HG03045 (cell line): ENCODE measurements around the gene SLC44A4.
"Not testable (repeated sequence)": the region's sequence is repeated elsewhere in the genome, so short reads cannot be mapped to it uniquely, and the experiment has no call there.

Source experiments
- ATAC-seq: cut with Tn5 transposase; IDR thresholded peaks from one replicate; pipeline ENCODE4 v1.9.1; 2021; ENCODE audit warnings: mild to moderate bottlenecking, moderate library complexity; ENCODE audit not compliant: unreplicated experiment

The SLC44A4 gene

DNA sequence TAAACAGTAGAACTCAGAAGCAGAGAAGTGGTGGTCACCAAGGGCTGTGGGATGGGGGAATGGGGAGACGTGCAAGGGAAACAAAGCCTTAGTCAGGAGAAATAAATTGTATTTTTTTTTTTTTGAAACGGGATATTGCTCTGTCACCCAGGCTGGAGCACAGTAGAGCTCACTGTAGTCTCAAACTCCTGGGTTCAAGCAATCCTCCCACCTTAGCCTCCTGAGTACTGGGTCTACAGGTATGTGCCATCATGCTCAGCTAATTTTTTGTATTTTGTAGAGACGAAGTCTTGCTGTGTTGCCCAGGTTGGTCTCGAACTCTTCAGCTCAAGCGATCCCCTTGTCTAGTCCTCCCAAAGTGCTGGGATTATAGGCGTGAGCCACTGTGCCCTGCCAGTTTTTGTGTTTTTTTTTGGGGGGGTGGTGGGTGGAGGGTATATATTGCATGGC, 47.9 kb downstream of the SLC44A4 start:
- no peak for ATAC-seq

DNA sequence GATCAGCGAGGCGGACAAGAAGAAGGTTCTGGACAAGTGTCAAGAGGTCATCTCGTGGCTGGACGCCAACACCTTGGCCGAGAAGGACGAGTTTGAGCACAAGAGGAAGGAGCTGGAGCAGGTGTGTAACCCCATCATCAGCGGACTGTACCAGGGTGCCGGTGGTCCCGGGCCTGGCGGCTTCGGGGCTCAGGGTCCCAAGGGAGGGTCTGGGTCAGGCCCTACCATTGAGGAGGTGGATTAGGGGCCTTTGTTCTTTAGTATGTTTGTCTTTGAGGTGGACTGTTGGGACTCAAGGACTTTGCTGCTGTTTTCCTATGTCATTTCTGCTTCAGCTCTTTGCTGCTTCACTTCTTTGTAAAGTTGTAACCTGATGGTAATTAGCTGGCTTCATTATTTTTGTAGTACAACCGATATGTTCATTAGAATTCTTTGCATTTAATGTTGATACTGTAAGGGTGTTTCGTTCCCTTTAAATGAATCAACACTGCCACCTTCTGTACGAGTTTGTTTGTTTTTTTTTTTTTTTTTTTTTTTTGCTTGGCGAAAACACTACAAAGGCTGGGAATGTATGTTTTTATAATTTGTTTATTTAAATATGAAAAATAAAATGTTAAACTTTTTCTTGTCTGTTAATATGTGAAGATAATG, 49.0 kb downstream of the SLC44A4 start:
- no peak for ATAC-seq

DNA sequence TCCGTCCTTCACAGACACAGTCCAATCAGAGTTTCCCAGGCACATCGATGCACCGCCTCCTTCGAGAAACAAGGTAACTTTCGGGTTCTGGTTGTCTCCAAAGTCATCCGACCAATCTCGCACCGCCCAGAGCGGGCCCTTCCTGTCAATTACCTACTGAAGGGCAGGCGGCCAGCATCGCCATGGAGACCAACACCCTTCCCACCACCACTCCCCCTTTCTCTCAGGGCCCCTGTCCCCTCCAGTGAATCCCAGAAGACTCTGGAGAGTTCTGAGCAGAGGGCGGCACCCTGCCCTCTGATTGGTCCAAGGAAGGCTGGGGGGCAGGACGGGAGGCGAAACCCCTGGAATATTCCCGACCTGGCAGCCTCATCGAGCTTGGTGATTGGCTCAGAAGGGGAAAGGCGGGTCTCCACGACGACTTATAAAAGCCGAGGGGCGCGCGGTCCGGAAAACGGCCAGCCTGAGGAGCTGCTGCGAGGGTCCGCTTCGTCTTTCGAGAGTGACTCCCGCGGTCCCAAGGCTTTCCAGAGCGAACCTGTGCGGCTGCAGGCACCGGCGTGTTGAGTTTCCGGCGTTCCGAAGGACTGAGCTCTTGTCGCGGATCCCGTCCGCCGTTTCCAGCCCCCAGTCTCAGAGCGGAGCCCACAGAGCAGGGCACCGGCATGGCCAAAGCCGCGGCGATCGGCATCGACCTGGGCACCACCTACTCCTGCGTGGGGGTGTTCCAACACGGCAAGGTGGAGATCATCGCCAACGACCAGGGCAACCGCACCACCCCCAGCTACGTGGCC, 51.3 kb downstream of the SLC44A4 start, which contains the start of gene HSPA1B:
Gene HSPA1B, plus strand, starts transcription at position 453 of the 794 bp plus-strand sequence. Its CDS starts 213 bp downstream, at position 666.
- peak; percentile 63 for ATAC-seq

DNA sequence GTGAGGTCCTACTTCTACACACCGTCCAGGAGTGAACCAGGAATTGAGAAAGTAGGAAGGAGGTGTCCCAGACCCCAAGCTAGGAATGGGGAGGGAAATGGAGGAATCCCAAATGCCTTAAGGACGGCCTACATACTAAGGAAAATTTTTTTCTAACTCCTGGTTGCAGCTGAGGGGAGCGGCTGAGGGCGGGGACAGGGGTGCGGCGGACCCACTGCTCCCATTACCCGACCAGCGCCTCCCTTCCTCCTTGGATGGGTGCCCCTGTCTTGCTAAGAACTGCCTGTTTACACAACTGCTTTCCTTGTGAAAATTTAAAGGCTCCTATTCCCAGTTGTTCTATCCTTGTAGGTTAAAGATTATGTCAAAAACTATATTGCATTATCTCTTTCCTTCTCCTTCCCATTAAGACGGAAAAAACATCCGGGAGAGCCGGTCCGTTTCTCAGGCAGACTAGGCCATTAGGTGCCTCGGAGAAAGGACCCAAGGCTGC, 52.0 kb downstream of the SLC44A4 start:
- no peak for ATAC-seq

DNA sequence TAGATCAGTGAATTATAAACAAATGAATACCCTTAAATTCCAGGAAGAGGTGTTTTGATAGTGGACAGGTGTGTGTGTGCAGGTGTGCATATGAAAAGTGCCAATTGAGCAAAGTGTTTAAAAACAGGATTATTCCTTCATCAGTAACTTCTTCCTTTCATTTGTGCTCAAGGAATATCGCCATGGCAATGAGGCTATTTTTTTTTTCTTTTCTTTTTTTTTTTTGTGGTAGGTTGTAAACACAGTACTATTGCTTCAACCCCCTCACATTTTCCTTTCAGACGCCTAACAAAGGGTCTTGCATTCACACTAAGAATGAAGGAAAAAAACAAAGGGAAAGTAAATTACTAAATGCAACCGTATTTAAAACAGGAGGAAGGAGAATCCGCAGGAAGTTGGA, 53.2 kb downstream of the SLC44A4 start:
- no peak for ATAC-seq

DNA sequence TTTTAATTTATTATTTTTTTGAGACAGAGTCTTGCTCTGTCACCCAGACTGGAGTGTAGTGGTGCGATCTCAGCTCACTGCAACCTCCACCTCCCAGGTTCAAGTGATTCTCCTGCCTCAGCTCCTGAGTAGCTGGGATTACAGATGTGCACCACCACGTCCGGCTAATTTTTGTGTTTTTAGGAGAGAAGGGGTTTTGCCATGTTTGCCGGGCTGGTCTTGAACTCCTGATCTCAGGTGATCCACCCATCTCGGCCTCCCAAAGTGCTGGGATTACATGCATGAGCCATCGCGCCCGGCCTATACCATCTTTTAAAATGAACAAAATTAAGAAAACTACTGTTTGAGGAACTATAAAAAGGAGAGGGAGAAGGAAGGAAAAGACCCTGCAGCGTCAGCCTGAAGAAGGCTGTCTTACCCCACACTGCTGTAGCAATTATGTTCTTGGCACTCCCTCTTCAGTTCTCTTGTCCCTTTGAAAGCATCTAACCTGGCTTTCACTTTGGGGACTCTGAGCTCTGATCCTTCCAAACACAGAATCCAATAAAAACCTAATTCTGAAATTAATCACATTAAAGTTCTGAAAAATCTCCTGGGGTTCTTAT, 55.1 kb downstream of the SLC44A4 start:
- ATAC-seq, result not testable (repeated sequence)

DNA sequence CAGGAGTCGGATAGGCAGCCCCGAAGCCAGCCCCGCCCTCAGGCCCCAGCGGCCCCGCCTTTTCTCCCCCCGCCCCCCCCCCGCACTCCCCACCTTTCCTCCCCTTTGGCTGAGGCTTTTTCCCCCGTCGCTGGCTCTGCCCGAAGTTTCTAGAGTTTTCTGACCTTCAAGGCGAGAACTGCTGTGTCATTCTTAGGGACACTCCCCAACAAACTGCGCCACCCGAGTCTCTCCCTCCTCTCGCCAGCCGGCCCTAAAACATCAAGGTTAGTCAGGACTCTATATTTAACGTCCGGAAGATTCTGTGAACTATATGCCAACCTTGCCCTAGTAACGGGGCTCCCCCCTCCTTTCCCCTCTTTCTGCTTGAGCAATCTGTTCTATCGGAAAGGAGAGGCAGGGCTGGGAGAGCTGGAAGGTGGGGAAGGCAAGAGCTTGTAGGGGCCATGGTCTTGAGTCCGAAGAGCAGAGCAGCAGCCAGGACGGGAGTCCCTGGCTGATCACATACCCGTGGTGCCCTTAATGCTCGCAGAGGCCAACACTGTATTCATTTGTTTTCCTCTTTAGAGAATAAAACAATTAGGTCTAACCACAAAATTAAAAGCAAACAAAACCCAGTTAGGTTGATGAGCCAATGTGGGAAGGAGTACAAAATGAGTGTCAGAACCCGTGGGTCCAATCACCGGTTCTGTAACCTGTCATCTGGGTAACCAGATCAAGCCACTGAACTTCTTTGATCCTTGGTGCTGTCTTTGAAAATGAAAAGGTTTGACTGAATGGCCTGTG, 56.6 kb downstream of the SLC44A4 start:
- ATAC-seq, result peak; percentile 36

DNA sequence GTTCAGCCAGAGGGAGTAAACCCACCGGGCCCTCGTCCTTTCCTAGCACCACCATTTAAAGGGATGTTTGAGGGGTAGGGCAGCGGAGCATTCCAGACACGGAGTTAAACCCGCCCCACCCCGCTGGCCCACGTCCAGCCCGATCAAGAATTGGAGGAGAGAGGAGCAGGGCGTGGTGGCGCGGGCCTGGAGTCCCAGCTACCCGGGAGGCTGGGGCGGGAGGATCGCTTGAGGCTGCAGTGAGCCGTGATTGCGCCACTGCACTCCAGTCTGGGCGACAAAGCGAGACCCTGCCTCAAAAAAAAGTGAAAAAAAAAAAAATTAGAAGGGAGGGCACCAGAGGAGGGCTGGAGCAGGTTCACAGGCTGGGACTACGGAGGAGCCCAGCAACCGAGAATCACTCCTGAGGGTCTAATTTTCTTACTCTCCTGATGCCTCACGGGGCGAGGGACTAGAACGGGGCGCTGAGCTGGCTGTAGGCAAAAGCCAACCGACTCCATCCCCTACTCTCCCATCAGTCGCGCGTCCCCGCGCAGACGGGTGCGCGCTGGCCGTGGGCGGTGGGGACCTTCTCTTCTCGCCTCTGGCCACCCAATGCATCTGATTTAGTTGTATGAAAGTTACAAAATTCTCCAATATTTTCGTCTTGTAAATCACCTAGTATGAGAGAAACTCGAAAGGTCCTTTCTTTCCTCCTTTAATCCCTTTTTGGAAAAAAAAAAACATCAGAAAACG, 57.3 kb downstream of the SLC44A4 start:
- ATAC-seq, result peak; percentile 44

DNA sequence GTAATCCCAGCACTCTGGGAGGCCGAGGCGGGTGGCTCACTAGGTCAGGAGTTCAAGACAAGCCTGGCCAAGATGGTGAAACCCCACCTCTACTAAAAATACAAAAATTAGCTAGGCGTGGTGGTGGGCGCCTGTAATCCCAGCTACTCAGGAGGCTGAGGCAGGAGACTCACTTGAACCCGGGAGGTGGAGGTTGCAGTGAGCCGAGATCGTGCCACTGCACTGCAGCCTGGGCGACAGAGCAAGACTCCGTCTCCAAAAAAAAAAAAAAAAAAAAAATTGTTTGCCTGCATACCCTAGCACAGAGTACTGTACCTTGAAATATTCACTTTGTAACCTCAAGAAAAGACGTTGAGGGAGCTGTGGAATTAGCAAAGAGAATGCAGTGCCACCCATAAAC, 58.4 kb downstream of the SLC44A4 start:
- not testable (repeated sequence) for ATAC-seq

DNA sequence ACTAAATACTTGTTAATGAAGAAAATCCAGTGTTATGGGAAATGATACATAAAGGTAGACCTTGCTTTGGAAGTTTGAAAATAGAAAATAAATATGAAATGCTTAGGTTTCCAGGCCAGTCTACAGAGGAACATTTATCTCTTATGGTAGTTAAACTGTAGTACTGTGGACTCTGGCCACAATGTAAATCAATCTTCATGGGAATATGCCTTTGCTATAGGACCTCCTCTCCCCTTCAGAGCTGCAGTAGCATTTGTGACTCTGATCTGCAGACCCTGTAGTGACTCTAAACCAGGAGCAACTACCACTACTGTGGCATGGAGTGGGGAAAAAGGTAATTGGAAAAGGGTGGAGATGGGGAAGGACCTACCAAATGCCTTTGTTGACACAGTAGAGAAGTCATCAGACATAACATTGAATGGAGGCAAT, 58.9 kb downstream of the SLC44A4 start:
- no peak for ATAC-seq

DNA sequence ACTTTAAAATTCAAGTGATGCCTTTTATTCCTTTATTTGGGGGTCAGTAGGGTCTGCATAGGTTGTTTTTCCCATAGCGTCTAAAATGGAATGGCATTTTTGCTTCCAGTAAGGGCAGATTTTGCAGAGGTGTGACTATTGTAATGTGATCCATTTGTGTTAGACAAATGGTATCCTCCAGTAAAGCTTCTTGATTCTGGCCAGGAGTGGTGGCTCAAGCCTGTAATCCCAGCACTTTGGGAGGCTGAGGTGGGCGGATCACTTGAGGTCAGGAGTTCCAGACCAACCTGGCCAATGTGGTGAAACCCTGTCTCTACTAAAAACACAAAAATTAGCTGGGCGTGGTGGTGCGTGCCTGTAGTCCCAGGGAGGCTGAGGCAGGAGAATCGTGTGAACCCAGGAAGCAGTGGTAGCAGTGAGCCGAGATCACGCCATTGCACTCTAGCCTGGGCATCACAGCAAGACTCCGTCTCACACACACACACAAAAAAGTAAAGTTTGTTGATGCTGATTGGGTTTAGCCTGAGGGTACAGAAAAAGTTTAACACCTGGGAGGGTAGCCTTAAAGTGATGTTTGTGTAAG, 60.8 kb downstream of the SLC44A4 start:
- ATAC-seq, result not testable (repeated sequence)

DNA sequence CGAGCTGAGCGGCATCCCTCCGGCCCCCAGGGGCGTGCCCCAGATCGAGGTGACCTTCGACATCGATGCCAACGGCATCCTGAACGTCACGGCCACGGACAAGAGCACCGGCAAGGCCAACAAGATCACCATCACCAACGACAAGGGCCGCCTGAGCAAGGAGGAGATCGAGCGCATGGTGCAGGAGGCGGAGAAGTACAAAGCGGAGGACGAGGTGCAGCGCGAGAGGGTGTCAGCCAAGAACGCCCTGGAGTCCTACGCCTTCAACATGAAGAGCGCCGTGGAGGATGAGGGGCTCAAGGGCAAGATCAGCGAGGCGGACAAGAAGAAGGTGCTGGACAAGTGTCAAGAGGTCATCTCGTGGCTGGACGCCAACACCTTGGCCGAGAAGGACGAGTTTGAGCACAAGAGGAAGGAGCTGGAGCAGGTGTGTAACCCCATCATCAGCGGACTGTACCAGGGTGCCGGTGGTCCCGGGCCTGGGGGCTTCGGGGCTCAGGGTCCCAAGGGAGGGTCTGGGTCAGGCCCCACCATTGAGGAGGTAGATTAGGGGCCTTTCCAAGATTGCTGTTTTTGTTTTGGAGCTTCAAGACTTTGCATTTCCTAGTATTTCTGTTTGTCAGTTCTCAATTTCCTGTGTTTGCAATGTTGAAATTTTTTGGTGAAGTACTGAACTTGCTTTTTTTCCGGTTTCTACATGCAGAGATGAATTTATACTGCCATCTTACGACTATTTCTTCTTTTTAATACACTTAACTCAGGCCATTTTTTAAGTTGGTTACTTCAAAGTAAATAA, 61.5 kb downstream of the SLC44A4 start:
- ATAC-seq, result not testable (repeated sequence)

DNA sequence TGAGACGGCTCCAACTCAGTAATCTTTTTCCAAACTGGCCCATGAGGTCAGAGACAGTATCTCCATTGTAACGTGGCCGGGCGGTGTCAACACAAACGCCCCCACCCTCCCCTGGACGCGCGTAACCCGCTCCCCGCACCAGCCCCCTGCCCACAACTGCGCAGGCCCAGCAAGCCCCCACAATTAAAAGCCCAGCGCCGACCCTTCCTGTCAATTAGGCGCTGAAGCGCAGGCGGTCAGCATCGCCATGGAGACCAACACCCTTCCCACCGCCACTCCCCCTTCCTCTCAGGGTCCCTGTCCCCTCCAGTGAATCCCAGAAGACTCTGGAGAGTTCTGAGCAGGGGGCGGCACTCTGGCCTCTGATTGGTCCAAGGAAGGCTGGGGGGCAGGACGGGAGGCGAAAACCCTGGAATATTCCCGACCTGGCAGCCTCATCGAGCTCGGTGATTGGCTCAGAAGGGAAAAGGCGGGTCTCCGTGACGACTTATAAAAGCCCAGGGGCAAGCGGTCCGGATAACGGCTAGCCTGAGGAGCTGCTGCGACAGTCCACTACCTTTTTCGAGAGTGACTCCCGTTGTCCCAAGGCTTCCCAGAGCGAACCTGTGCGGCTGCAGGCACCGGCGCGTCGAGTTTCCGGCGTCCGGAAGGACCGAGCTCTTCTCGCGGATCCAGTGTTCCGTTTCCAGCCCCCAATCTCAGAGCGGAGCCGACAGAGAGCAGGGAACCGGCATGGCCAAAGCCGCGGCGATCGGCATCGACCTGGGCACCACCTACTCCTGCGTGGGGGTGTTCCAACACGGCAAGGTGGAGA, 63.6 kb downstream of the SLC44A4 start, which contains the start of the genes HSPA1A and HSPA1L:
Gene HSPA1A, plus strand, starts transcription at position 519 of the 814 bp plus-strand sequence. Its CDS starts 214 bp downstream, at position 733.
Gene HSPA1L, minus strand, starts transcription at position 259 of the 814 bp plus-strand sequence. CDS start 3,311 bp downstream, outside the sequence.
- peak; percentile 36 for ATAC-seq

DNA sequence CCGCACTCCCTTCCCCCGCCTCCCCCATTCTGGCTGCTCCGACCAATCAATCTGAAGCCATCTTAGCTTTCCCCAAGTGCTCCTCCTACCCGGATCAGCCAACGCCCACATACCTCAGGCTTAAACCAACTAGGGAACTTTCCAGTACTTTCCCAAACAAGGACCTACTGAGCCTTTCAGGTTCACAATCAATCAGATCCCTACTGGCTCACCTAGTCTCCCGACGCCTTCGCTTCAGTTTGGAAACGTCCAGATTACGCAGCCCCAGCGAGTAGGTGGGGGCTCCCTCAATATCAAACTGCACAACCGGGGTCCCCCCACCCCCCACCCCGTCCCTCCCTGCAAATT, 64.1 kb downstream of the SLC44A4 start:
- no peak for ATAC-seq

DNA sequence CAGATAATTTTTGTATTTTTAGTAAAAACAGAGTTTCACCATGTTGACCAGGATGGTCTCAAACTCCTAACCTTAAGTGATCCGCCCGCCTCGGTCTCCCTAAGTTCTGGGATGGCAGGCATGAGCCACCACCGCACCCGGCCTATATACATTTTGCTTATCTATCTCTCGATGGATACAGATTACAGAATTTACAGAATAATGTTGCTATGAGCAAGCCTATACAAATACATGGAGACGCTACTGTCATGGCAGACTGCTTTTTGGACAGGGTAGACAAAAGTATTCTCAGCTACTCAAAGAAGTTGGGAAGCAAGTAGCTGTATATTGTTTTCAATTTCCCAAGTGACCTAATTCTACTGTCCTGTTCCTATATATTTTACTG, 65.3 kb downstream of the SLC44A4 start:
- ATAC-seq, result no peak
